ENCODE data around the gene SUN5.

The SUN5 gene

GRCh38 chr20:33038243-33038642, 34.0 kb upstream of the SUN5 start:
- no peak overlapping the region for H3K9ac ChIP-seq (ENCODE audit: insufficient read length)
- H3K4me3 ChIP-seq: no peak overlapping the region
- H3K36me3 ChIP-seq (ENCODE audit: insufficient read depth, low read length): no peaks in the 10 kb centered on the region
- H3K27ac ChIP-seq: no peak overlapping the region
- H3K9me3 ChIP-seq (ENCODE audit: low read depth, low read length): no peaks in the 10 kb centered on the region
- TF ChIP-seq FOXP2 (optimal IDR thresholded peaks at IDR 0.05; ENCODE audit: control extremely low read depth, extremely low read length, insufficient read depth) (no peak), POLR2AphosphoS5 (IDR thresholded peaks at IDR 0.05; ENCODE audit: borderline replicate concordance, low read depth, low read length) (no peak), EZH2 (IDR thresholded peaks at IDR 0.05) (no peak)
- DNase-seq (ENCODE audit: low read depth, low spot score): no peak

- no peaks in the 10 kb centered on the region for H3K9me3 ChIP-seq (ENCODE audit: low read depth, low read length)
- no peaks in the 10 kb centered on the region for H3K36me3 ChIP-seq (ENCODE audit: insufficient read depth, low read length)
- H3K4me3 ChIP-seq: no peak overlapping the region
- H3K27ac ChIP-seq: no peak overlapping the region
- no peak overlapping the region for H3K9ac ChIP-seq (ENCODE audit: insufficient read length)
- no peak for DNase-seq (ENCODE audit: low read depth, low spot score)
- no peak for TF ChIP-seq EZH2 (IDR thresholded peaks at IDR 0.05)
- no peak for TF ChIP-seq FOXP2 (optimal IDR thresholded peaks at IDR 0.05; ENCODE audit: control extremely low read depth, extremely low read length, insufficient read depth)
- no peak for TF ChIP-seq POLR2AphosphoS5 (IDR thresholded peaks at IDR 0.05; ENCODE audit: borderline replicate concordance, low read depth, low read length)
These were observed 33.2 kb upstream of the SUN5 start for GRCh38 chr20:33037456-33037855.

GRCh38 chr20:33034901-33035492, 30.8 kb upstream of the SUN5 start:
- DNase-seq (ENCODE audit: low read depth, low spot score): no peak
- H3K9me3 ChIP-seq (ENCODE audit: low read depth, low read length): no peaks in the 10 kb centered on the region

GRCh38 chr20:33034115-33034514, 29.9 kb upstream of the SUN5 start:
- Histone ChIP-seq H3K9me3 (ENCODE audit: low read depth, low read length) (no peaks in the 10 kb centered on the region), H3K9ac (ENCODE audit: insufficient read length) (no peak overlapping the region), H3K4me3 (no peak overlapping the region), H3K27ac (no peak overlapping the region), H3K36me3 (ENCODE audit: insufficient read depth, low read length) (no peaks in the 10 kb centered on the region)
- TF ChIP-seq FOXP2 (optimal IDR thresholded peaks at IDR 0.05; ENCODE audit: control extremely low read depth, extremely low read length, insufficient read depth) (no peak), POLR2AphosphoS5 (IDR thresholded peaks at IDR 0.05; ENCODE audit: borderline replicate concordance, low read depth, low read length) (no peak), EZH2 (IDR thresholded peaks at IDR 0.05) (no peak)
- DNase-seq (ENCODE audit: low read depth, low spot score): no peak

More at GRCh38 chr20:33034901-33035492, 30.8 kb upstream of the SUN5 start:
- TF ChIP-seq FOXP2 (optimal IDR thresholded peaks at IDR 0.05; ENCODE audit: control extremely low read depth, extremely low read length, insufficient read depth): no peak
- TF ChIP-seq EZH2 (IDR thresholded peaks at IDR 0.05): no peak
- no peak for TF ChIP-seq POLR2AphosphoS5 (IDR thresholded peaks at IDR 0.05; ENCODE audit: borderline replicate concordance, low read depth, low read length)
- no peaks in the 10 kb centered on the region for H3K36me3 ChIP-seq (ENCODE audit: insufficient read depth, low read length)
- H3K4me3 ChIP-seq: no peak overlapping the region
- no peak overlapping the region for H3K27ac ChIP-seq
- no peak overlapping the region for H3K9ac ChIP-seq (ENCODE audit: insufficient read length)

GRCh38 chr20:33033381-33033780, 29.1 kb upstream of the SUN5 start:
- Histone ChIP-seq H3K9me3 (ENCODE audit: low read depth, low read length) (no peaks in the 10 kb centered on the region), H3K36me3 (ENCODE audit: insufficient read depth, low read length) (no peaks in the 10 kb centered on the region), H3K9ac (ENCODE audit: insufficient read length) (no peak overlapping the region), H3K27ac (no peak overlapping the region), H3K4me3 (no peak overlapping the region)
- DNase-seq (ENCODE audit: low read depth, low spot score): no peak
- TF ChIP-seq POLR2AphosphoS5 (IDR thresholded peaks at IDR 0.05; ENCODE audit: borderline replicate concordance, low read depth, low read length) (no peak), FOXP2 (optimal IDR thresholded peaks at IDR 0.05; ENCODE audit: control extremely low read depth, extremely low read length, insufficient read depth) (no peak), EZH2 (IDR thresholded peaks at IDR 0.05) (no peak)

- no peaks in the 10 kb centered on the region for H3K9me3 ChIP-seq (ENCODE audit: low read depth, low read length)
- no peak overlapping the region for H3K9ac ChIP-seq (ENCODE audit: insufficient read length)
- H3K36me3 ChIP-seq (ENCODE audit: insufficient read depth, low read length): no peaks in the 10 kb centered on the region
- no peak for TF ChIP-seq FOXP2 (optimal IDR thresholded peaks at IDR 0.05; ENCODE audit: control extremely low read depth, extremely low read length, insufficient read depth)
- no peak for TF ChIP-seq EZH2 (IDR thresholded peaks at IDR 0.05)
- no peak for TF ChIP-seq POLR2AphosphoS5 (IDR thresholded peaks at IDR 0.05; ENCODE audit: borderline replicate concordance, low read depth, low read length)
- no peak overlapping the region for H3K27ac ChIP-seq
- no peak for DNase-seq (ENCODE audit: low read depth, low spot score)
- H3K4me3 ChIP-seq: no peak overlapping the region
These were observed 28.3 kb upstream of the SUN5 start for GRCh38 chr20:33032555-33032954.

- no peak for DNase-seq (ENCODE audit: low read depth, low spot score)
- no peak within 1 kb of the TSS for H3K4me3 ChIP-seq
These were observed 27.3 kb upstream of the SUN5 start, which contains the start of gene BPIFB6 for GRCh38 chr20:33031531-33031930. BPIFB6 (plus strand) TSS chr20:33031648; CDS start chr20:33031648, 0 bp downstream.

GRCh38 chr20:33030569-33030968, 26.3 kb upstream of the SUN5 start:
- Histone ChIP-seq H3K36me3 (ENCODE audit: insufficient read depth, low read length) (no peaks in the 10 kb centered on the region), H3K9me3 (ENCODE audit: low read depth, low read length) (no peaks in the 10 kb centered on the region), H3K4me3 (no peak overlapping the region), H3K9ac (ENCODE audit: insufficient read length) (no peak overlapping the region), H3K27ac (no peak overlapping the region)
- DNase-seq (ENCODE audit: low read depth, low spot score): no peak
- TF ChIP-seq FOXP2 (optimal IDR thresholded peaks at IDR 0.05; ENCODE audit: control extremely low read depth, extremely low read length, insufficient read depth) (no peak), EZH2 (IDR thresholded peaks at IDR 0.05) (no peak), POLR2AphosphoS5 (IDR thresholded peaks at IDR 0.05; ENCODE audit: borderline replicate concordance, low read depth, low read length) (no peak)

More at GRCh38 chr20:33031531-33031930, 27.3 kb upstream of the SUN5 start, which contains the start of gene BPIFB6:
- H3K9me3 ChIP-seq (ENCODE audit: low read depth, low read length): no peaks in the 10 kb centered on the region
- no peak within 1 kb of the TSS for H3K27ac ChIP-seq
- TF ChIP-seq POLR2AphosphoS5 (IDR thresholded peaks at IDR 0.05; ENCODE audit: borderline replicate concordance, low read depth, low read length) (no peak), EZH2 (IDR thresholded peaks at IDR 0.05) (no peak), FOXP2 (optimal IDR thresholded peaks at IDR 0.05; ENCODE audit: control extremely low read depth, extremely low read length, insufficient read depth) (no peak)
- no peaks in the 10 kb centered on the region for H3K36me3 ChIP-seq (ENCODE audit: insufficient read depth, low read length)
- no peak within 1 kb of the TSS for H3K9ac ChIP-seq (ENCODE audit: insufficient read length)

- TF ChIP-seq EZH2 (IDR thresholded peaks at IDR 0.05) (no peak), FOXP2 (optimal IDR thresholded peaks at IDR 0.05; ENCODE audit: control extremely low read depth, extremely low read length, insufficient read depth) (no peak), POLR2AphosphoS5 (IDR thresholded peaks at IDR 0.05; ENCODE audit: borderline replicate concordance, low read depth, low read length) (no peak)
- H3K4me3 ChIP-seq: no peak overlapping the region
- H3K27ac ChIP-seq: no peak overlapping the region
- no peaks in the 10 kb centered on the region for H3K9me3 ChIP-seq (ENCODE audit: low read depth, low read length)
- H3K36me3 ChIP-seq (ENCODE audit: insufficient read depth, low read length): no peaks in the 10 kb centered on the region
- no peak for DNase-seq (ENCODE audit: low read depth, low spot score)
- H3K9ac ChIP-seq (ENCODE audit: insufficient read length): no peak overlapping the region
These were observed 25.8 kb upstream of the SUN5 start for GRCh38 chr20:33030076-33030475.

Data from SK-N-MC (cell line).